ENCODE measurements around the gene INO80.
A peak's percentile ranks its signal among the peaks of the same experiment; 100 is the strongest.
"Not testable (repeated sequence)": the region's sequence is repeated elsewhere in the genome, so short reads cannot be mapped to it uniquely, and the experiment has no call there.

Gene INO80

DNA sequence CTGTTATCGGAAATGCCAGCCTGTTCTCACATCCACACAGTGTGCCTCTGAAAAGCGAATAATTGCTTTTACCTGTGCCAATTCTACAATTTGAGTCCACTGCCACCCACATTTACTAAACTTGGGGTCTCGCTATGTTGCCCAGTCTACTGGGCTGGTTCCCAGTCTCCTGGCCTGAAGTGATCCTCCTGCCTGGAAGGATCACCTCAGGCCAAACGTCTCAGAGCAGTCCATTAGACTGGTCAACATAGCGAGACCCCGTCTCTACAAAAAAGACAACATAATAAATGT is 827 bp upstream of the INO80 start:
- peak; percentile 3 for DNase-seq

DNA sequence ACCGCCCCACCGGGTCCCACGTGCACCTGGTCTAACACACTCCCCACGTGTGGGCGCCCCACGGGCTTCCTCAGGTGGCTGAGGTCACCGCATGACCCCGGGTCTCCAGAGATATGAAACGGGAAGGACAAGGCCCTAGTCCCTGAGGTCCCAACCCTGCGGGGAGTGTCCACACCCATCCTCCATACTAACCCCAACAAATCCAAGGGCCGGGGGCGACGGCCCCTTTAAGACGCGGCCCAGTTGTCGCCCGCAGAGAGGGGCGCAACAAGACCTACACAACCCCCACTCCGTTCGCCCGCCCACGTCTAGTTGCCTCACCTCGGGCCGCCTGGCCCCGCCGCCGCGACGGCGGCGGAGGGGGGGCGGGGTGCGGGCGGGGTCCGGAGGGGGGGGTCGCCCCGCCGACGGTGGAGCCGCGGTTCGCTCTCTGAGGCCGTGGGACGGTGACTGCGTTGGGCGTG is 396 bp downstream of the INO80 start:
- DNase-seq = peak; percentile 69

DNA sequence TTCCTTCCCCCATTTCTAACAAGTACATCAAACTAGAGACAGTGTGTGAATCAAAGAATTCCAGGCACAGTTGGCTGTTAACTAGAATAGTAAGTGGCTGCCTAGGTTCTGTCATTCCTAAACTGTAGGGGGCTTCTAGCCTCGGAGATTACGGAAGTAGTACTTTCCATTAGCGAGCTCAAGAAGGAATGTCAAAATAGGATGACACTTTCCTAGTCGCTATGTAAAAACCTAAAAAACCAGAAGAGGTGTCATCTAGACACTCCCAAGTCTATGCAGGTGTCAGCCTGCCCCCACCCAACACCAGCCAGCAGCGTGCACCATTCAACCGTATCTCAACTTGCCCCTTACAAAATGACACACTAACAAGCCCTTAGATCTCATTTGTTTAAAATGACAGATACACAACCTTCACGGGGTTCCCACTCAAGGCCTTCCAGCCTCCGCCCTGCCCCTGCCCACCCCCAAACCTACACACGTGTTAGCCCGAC is 874 bp downstream of the INO80 start:
- DNase-seq = no peak

DNA sequence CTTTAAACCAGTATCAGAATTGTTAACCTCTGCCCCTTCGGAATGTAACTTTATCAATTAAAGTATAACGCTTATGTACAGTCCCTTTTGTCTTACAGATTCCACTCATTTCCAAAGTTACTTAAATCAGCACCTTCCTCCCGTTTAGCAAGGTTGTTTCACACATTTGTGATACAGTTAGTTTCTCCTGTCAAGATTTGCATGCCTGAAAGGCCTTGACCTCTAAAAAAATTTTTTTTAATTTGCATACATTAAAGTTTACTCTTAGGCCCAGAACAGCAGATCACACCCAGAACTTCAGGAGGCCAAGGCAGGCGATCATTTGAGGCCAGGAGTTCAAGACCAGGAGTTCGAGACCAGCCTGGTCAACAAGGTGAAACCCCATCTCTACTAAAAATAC is 9.1 kb downstream of the INO80 start:
- no peak for DNase-seq

DNA sequence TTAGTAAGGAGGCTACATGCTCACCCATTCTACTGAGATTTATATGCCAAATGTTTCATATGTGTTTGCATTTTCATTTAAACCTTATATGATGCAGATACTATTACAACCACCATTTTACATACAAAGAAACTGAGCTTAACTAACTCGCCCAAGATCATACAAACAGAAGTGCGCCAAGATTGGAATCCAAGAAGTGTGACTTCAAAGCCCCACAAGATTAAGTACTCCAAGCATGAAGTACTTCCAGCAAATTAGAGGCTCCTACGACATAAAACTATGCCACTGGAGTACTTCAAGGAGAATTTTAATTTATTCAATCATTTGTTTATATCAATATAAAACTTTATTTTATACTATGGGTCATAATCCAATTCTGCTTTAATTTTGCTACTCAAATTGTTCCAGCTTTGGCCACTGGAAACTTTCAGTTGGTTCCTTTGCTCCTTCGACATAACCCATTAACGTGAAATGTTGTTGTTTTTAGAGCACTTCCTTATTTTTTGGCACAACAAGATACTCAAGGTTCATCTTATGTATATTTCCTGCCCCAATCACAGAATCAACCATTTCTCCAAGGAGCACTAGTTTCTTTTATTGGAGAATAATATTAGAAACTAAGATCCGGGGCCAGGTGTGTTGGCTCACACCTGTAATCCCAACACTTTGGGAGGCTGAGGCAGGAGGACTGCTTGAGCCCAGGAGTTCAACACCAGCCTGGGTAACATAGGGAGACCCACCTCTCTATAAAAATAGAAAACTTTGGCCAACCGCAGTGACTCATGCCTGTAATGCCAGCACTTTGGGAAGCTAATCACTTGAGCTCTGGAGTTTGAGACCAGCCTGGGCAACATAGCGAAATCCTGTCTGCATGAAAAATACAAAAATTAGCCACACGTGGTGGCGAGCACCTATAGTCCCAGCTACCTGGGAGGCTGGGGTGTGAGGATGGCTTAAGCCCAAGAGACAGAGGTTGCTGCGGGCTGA is 10.4 kb downstream of the INO80 start:
- no peak for DNase-seq

DNA sequence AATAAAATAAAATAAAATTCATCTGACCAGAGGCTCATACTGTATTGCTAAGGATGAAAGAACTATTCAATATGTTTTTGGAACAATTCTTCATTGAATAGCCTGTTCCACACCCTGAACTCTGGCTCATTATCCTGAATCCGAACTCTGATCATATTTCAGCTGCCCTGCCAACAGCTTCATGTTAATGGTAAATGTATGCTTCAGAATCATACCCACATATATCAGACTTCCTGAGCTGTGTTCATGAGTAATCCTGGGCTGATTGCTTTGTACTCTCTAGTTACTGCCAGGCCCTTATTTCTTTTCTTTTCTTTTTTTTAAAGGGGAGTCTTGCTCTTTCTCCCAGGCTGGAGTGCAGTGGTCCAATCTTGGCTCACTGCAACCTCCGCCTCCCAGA is 11.8 kb downstream of the INO80 start:
- no peak for DNase-seq

DNA sequence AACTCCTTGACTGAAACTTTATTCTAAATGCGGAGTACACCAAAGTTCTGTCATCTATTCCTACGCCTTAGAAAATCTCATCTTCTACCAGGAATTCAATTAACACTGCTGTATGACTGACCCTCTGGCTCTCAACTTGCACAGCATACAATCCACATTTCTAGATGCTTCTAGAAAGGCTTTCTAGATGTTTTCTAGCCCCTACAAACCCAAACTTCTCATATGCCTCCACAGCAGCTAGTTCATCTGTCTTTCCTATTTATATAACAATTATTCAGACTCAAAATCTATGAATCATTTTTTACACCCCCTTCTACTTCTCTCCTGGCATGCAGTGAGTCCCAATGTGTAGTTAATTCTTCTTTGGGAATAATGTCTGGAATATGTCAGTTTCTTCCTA is 13.2 kb downstream of the INO80 start:
- DNase-seq = no peak

DNA sequence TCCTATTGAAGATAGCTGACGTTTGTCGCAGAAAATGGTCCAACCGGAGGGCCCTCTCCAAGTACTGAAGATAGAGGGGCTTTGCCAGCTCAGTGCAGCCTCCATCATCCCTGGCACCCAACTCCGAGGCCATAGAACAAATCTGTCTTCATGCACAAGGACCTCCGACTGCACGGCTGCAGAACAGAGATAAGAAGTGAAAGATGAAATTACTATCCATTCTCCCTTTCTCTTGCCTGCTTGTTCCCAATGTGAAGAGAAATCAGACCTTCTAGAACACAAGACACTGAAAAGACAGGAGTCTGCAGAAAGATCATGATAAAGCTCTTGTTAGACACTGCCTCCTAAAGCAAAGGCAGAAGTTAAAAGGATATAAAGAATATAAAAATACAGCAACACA is 19.9 kb downstream of the INO80 start:
- no peak for DNase-seq

DNA sequence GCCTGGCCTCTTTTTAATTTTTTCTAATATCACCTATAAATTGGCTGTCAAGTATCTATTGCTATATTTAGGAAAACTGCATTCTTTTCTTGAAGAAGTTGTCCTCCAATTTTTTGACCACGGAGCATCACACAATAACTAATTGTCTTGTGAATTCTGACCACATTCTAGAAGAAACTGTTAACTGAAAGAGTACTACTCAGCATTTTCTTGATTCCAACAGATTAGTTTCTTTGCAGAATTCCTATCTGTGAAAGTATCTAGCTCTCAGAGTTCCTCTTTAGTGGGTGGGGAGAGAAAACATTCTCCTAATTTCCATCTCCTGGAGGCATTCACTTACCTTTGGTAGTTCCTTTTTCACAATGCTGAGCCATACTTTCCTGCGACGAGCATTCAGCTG is 31.1 kb downstream of the INO80 start:
- DNase-seq = no peak

DNA sequence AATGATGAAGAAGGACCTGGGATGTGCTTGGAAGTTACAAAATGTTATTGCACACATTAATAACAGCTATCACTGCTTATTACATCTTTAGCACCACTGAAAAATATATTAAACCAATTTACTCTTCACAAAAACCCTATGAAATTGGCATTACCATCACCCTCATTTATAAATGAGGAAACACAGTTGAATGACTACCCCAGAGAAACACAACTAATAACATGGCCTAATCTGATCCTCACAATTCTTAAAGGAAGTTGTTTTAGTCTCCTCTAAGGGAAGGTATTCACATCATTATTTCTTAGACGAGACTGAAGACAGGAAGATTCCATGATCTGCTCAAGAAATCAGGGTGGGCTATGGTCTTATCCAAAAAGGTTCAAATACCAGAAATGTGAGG is 35.9 kb downstream of the INO80 start:
- no peak for DNase-seq

DNA sequence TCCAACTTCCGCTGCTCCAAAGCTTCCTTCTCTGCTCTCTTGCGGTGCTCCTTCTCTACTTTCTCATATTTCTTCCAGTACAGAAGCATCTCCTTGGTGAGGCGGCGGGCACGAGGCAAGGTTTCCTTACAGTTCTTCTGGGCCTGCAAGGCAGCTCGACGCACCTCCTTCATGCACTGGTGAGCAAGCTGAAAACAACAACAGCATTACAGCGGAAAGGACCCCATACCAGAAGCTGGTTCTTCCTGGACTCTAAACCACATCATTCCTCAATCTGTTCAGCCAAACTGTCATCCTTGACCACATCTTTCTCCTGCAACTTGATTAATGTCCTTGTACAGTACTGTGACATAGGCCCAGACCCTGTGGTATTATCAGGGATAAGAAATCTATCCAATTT is 36.4 kb downstream of the INO80 start:
- no peak for DNase-seq

DNA sequence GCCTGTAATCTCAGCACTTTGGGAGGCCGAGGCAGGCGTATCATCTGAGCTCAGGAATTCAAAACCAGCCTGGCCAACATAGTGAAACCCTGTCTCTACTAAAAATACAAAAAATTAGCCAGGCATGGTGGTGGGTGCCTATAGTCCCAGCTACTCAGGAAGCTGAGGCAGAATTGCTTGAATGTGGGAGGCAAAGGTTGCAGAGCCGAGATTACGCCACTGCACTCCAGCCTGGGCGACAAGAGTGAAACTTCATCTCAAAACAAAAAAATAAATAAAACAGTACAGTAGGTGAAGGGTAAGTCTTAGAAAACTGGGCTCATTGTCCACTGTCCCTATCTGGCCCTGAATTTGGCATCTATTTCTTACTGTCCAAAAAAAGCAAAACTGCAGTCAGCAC is 37.2 kb downstream of the INO80 start:
- DNase-seq = not testable (repeated sequence)

DNA sequence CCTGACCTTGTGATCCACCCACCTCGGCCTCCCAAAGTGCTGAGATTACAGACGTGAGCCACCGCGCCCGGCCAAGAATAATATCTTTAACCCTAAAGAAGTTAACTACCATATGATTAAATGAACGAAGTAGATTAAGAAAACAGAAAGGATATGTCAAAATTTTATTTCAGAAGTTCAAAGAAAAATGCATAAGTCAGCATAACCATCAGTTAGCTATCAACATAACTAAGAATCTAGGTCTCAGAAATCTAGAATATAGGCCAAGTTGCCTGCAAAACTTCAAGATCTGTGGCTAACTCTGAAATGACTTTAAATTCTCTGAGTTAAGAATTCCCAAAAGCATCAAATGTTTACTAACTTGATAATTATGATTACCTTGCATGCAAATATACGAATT is 38.0 kb downstream of the INO80 start:
- DNase-seq = no peak

DNA sequence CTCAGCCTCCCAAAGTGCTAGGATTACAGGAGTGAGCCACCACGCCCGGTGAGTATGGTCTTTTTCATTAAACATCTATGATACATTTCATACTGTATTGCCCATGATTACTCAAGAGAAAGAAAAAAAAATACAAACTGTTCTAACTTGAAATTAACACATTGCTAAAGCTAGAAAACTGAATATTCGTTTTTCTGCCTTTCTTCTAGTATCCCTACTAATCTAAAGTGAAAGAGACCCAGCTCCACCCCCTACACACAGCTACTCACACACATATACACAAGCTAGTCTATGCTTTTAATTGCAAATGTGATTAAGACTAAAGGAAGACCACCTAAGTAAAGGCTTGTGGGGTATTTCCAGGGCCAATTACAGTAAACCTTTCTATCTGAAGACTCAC is 43.1 kb downstream of the INO80 start:
- DNase-seq = no peak

DNA sequence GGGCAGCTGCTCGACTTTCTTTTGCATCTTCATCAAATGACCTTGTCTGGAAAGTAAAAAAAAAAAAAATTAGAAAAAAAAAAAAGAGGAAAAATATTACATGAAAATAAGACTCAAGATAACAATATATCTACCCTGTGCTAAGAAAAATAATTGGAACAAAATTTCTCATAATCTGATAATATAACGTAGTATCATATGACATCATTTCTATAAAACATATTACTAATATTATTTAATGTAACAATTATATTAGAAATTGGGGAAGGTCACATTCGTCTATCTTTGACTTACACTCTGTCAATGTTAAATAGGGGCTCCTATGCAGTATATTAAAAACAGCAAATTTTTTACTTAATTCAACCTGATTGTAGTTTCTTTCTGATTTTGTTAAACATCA is 44.1 kb downstream of the INO80 start:
- DNase-seq = no peak

DNA sequence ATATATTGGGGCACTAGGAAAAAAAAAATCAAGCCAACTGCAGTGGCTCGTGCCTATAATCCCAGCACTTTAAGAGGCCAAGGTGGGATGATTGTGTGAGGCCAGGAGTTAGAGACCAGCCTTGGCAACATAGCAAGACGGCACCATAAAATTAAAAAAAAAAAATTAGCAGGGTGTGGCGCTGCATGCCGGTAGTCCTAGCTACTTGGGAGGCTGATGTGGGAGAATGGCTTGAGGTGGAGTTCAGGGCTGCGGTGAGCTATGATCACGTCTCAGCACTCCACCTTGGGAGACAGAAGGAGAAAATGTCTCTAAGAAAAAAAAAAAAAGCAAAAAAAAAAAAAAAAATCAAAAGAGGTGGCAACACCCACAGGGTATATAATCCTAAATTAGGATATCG is 49.6 kb downstream of the INO80 start:
- no peak for DNase-seq

DNA sequence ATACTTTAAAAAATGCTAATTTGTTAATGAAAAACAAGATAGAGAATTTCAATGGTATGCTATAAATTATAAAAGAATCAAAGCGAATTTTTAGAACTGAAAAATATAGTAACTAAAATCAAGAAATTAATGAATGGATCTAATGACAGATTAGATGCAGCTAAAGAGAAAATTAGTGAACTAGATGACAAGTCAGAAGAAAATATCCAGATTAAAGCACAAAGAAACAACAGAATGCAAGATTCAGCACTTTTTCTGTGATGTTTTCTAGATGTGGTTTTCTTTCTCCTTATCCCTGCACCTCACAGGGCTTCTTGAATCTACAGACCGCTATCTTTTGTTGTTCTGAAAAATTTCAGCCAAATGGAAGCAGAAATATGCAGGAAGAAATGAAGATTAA is 54.4 kb downstream of the INO80 start:
- DNase-seq = no peak

DNA sequence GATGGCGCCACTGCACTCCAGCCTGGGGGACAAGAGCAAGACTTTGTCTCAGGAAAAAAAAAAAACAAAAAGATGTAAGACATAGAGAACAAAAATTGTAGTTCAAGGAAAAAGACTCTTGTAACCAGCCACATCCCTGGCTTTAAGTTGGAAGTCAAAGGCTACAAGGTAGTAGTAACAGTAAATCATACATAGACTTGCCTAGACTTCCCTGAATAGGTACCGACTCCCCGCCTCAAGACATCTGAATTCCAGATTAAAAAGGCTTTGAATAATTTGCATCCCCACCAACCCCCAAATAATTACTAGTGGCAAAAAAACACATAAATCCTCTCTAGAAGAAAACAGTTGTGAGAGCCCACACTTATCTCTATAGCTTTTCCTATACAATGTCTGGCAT is 55.6 kb downstream of the INO80 start:
- no peak for DNase-seq

DNA sequence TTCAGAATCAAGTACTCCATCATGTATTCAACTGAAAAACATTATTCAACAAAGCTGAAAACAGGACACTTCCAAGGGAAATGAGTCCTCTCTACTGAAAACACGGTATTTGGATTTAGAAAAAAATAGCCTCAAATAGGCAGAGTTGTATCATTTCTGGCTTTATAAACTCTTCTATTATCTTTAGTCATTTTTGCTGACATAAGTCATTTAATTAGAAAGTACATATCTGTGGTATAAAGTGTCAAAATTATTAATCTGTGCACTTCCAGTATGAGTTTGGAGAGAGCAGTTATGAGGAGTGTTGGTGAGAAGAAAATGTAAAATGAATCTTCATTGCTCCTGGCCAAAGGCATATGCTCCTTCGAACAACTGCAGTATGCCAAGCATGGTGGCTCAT is 59.3 kb downstream of the INO80 start:
- no peak for DNase-seq

DNA sequence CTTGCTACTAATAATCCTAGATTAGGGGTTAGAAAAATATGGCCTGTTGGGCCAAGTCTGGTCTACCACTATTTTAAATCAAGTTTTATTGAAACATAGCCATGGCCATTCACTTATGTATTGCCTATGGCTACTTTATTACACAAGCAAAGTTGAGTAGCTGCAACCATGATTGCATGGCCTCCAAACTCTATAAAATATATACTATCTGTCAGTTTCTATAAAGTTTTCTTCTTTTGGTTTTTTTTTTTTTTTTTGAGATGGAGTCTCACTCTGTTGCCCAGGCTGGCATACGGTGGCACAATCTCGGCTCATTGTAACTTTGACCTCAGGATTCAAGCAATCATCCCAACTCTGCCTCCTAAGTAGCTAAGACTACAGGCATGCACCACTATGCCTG is 60.4 kb downstream of the INO80 start:
- no peak for DNase-seq

DNA sequence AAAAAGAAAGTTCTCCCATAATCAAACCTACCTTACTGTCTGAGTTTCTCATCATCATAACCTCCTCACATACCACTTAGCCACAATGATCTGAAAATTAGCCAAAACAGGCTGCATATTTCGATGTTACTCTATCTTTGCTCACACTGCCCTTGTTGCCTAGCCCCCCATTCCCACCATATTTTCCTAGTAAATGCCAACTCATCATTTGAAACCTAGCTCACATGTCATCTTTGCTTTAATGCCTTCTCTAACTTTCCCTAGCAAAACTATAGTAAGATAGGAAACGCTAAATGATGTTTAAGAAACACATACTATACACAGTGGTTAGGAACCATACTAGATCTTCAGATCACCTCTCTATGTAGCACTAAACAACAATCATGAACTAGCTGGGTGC is 64.9 kb downstream of the INO80 start:
- no peak for DNase-seq

DNA sequence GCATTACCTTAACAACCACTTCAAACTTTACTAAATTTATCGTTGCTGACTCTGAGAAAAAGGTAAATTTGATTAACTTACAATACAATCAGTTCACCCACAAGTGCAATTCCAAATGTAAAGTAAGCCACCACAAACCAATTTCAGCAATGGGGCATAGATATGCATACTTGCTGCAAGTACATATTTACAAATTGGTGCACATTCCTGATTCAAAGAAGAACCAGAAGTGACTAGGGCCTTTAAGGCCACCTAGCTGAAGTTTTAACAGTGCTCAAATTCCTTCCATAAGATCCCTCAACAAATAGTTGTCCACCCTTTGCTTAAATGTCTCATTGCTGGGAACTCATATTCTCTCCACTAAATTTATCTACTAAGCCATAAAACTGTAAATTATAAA is 67.2 kb downstream of the INO80 start:
- DNase-seq = no peak

DNA sequence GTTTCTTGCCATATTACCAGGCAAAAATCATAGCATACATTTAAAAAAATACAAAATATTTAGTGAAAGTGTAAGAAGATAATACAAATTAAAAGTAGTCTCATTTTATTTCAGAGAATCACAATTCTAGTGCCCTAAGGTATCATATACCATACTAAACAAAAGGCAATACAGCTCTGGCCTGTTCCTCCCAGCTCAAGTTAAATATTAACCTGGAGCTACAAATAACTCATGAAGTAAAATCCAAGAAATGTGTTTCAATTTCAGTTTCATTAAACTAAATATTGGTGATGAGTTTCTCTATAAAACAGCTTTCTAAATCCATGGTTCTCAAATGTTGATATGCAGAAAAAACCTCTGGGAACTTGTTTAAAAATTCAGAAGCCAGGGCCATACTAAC is 67.7 kb downstream of the INO80 start:
- no peak for DNase-seq

DNA sequence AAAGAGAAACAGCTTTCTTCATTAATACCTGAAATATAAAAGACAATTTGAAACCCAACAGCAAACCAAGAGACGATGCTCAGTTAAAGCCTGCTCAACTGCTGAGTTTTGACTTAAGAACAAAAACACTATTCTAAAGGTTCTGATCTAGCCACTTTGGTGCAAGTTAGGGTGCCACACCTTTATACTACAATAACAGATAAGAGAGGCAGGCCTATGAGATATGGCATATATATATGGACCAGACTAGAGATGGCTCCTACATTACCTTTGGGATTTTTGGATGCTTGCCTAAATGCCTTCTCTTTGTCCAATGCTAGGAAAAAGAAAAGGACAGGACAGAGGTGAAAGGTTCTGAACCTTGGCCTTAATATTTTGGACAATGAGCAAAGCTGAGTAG is 68.6 kb downstream of the INO80 start:
- DNase-seq = no peak

All from CD4-positive, alpha-beta T cell treated with Interleukin-17A for 4 hours (primary cell).